SIG-M5 (cell line): ENCODE data around the gene CFAP77.

Experiments used
- DNase-seq: peaks from one replicate; lab custom pipeline; 2025; lab: John Stamatoyannopoulos, UW

CFAP77 gene

GRCh38 chr9:132517815-132518550 is 108.0 kb downstream of the CFAP77 start:
- no peak for DNase-seq

GRCh38 chr9:132518626-132519025 is 108.6 kb downstream of the CFAP77 start:
- DNase-seq: no peak

- DNase-seq: no peak
These were observed 109.0 kb downstream of the CFAP77 start for GRCh38 chr9:132519033-132519432.

- no peak for DNase-seq
These were observed 110.6 kb downstream of the CFAP77 start for GRCh38 chr9:132520612-132521011.

- DNase-seq: no peak
These were observed 115.5 kb downstream of the CFAP77 start for GRCh38 chr9:132525308-132526023.

- DNase-seq: no peak
These were observed 121.2 kb downstream of the CFAP77 start for GRCh38 chr9:132531195-132531594.

GRCh38 chr9:132531710-132532570 is 121.9 kb downstream of the CFAP77 start:
- DNase-seq: no peak

GRCh38 chr9:132534832-132535231 is 124.8 kb downstream of the CFAP77 start:
- no peak for DNase-seq

GRCh38 chr9:132536124-132536523 is 126.1 kb downstream of the CFAP77 start:
- DNase-seq: no peak

GRCh38 chr9:132537352-132537751 is 127.3 kb downstream of the CFAP77 start:
- no peak for DNase-seq

- no peak for DNase-seq
These were observed 128.1 kb downstream of the CFAP77 start for GRCh38 chr9:132538071-132538470.

- DNase-seq: no peak
These were observed 129.1 kb downstream of the CFAP77 start for GRCh38 chr9:132539096-132539495.

- no peak for DNase-seq
These were observed 131.0 kb downstream of the CFAP77 start for GRCh38 chr9:132541051-132541450.

GRCh38 chr9:132541870-132542830 is 132.1 kb downstream of the CFAP77 start:
- DNase-seq: no peak

- DNase-seq: no peak
These were observed 133.2 kb downstream of the CFAP77 start for GRCh38 chr9:132543251-132543650.

- DNase-seq: no peak
These were observed 133.9 kb downstream of the CFAP77 start for GRCh38 chr9:132543960-132544359.

GRCh38 chr9:132545578-132545977 is 135.6 kb downstream of the CFAP77 start:
- DNase-seq: no peak

GRCh38 chr9:132546148-132547051 is 136.4 kb downstream of the CFAP77 start:
- no peak for DNase-seq

GRCh38 chr9:132547052-132547431 is 137.0 kb downstream of the CFAP77 start:
- no peak for DNase-seq

GRCh38 chr9:132547436-132547835 is 137.4 kb downstream of the CFAP77 start:
- no peak for DNase-seq
